Ascending aorta (tissue), 2 donors: Measurements from ENCODE around the gene RAB9B. TPM values are rescaled to one million over a fixed set of nuclear protein-coding genes. Genes with fewer than 3 reads are reported as not detected.
A peak's percentile ranks its signal among the peaks of the same experiment; 100 is the strongest.
"Not testable (repeated sequence)": the region's sequence is repeated elsewhere in the genome, so short reads cannot be mapped to it uniquely, and the experiment has no call there.

Experiments used
- DNase-seq, 2 donors: peaks; one replicate each; pipeline ENCODE4 v3.0.0-alpha.2; 2019; ENCODE audit warnings: low spot score in 2 of 2
- H3K27ac ChIP-seq, 2 donors: fragments of 200-600 bp; sonication (generic); one replicate each; pipeline ENCODE4 v1.5.1; 2016 to 2017; ENCODE audit warnings: mild to moderate bottlenecking in 1 of 2
- H3K27me3 ChIP-seq: fragments of 200-600 bp; sonication (generic); one replicate; pipeline ENCODE4 v1.5.1; 2017
- H3K36me3 ChIP-seq, 2 donors: fragments of 200-600 bp; sonication (generic); one replicate each; pipeline ENCODE4 v1.5.1; 2016
- H3K4me1 ChIP-seq, 2 donors: fragments of 200-600 bp; sonication (generic); one replicate each; pipeline ENCODE4 v1.5.1; 2016 to 2017; ENCODE audit warnings: mild to moderate bottlenecking in 1 of 2
- H3K4me3 ChIP-seq, 2 donors: fragments of 200-600 bp; sonication (generic); one replicate each; pipeline ENCODE4 v1.5.1; 2016 to 2017; ENCODE audit warnings: mild to moderate bottlenecking in 1 of 2
- H3K9me3 ChIP-seq, 2 donors: fragments of 200-600 bp; sonication (generic); one replicate each; pipeline ENCODE4 v1.5.1; 2016
- CTCF ChIP-seq, 3 experiments: fragments of 200-600 bp in 2 of 3; fragments of 450-650 bp in 1 of 3; sonication (generic) in 2 of 3; IDR thresholded peaks; one replicate each; pipeline ENCODE4 v1.5.1; 2016 to 2019; ENCODE audit warnings: antibody characterized with exemption in 3 of 3, mild to moderate bottlenecking in 1 of 3, moderate library complexity in 1 of 3
- intact Hi-C: fragments of 100-400 bp; cut with DNase I; formaldehyde crosslinking; loops from one replicate; pipeline ENCODE4 v1.15.1; 2023
- total RNA-seq: library from RNA; depleted of rRNA; stranded (reverse); fragments of >200 nt; gene quantifications from one replicate; pipeline ENCODE4 v1.1.0, GENCODE V29; 2016

Gene RAB9B
- total RNA-seq, 1 donor from 2014 or later: 0.43 TPM

DNA sequence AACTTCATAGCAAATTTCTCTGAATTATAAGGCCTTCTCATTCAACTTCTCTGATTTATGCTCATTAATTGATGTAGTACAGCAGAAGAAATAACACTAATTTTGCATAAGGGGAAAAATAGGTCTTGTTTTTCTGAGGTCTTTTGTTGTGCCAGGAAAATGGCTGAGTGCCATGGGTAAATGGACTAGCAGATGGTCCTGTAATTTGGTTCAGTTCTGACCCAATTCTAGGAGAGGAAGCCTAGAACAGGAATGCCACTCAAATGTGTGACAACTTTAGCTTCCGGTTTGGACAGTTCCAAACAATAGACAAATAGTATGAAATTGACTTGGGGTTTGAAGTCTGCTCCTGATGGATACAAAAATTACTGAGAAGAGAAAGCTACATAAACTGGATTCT is 6.2 kb downstream of the RAB9B start:
- DNase-seq: no peak
- no peak overlapping the region for H3K27ac ChIP-seq
- no peaks in the 10 kb centered on the region for H3K27me3 ChIP-seq
- H3K36me3 ChIP-seq: no peaks in the 10 kb centered on the region
- H3K4me3 ChIP-seq: no peak overlapping the region
- no peaks in the 10 kb centered on the region for H3K9me3 ChIP-seq
- H3K4me1 ChIP-seq: no peaks in the 10 kb centered on the region
- intact Hi-C loops: no loop called here
- TF ChIP-seq CTCF (IDR thresholded peaks at IDR 0.05): no peak

DNA sequence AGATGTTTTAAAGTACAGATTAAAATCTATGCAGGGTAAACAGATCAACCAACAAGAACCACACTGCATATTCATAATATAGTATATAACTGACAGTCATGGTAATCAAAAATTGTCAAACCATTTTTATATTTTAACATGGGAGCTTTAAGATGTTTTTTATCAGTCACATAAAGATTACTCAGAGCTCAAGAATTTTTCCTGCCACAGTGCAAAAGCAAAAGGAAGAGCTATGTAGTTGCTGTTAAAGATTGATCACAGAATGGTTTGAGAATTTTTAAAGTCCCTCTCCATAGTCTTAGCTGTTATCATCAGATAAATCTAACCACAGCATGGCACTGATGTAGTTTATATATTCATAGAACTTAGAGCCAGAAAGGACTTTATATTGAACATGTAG is 8.5 kb downstream of the RAB9B start:
- DNase-seq: no peak
- intact Hi-C loops: no loop called here
- TF ChIP-seq CTCF (IDR thresholded peaks at IDR 0.05): no peak
- H3K9me3 ChIP-seq: no peaks in the 10 kb centered on the region
- H3K27me3 ChIP-seq: no peaks in the 10 kb centered on the region
- no peak overlapping the region for H3K27ac ChIP-seq
- H3K4me1 ChIP-seq: no peaks in the 10 kb centered on the region
- H3K4me3 ChIP-seq: no peak overlapping the region
- no peaks in the 10 kb centered on the region for H3K36me3 ChIP-seq

- H3K4me3 ChIP-seq, H3K27me3 ChIP-seq, H3K4me1 ChIP-seq, DNase-seq, H3K27ac ChIP-seq, H3K36me3 ChIP-seq, H3K9me3 ChIP-seq, intact Hi-C loops: not testable (repeated sequence)
Measured at GRCh38 chrX:103820802-103821201, 11.3 kb downstream of the RAB9B start.

GRCh38 chrX:103818842-103819619 is 13.0 kb downstream of the RAB9B start:
- H3K27ac ChIP-seq: no peak overlapping the region
- H3K36me3 ChIP-seq: no peaks in the 10 kb centered on the region
- no peak for TF ChIP-seq CTCF (IDR thresholded peaks at IDR 0.05)
- intact Hi-C loops: loop anchor here (2.0 kb wide), 1 partner anchor 128 kb away; no protein-coding TSS in a partner anchor
- no peaks in the 10 kb centered on the region for H3K27me3 ChIP-seq
- no peaks in the 10 kb centered on the region for H3K4me1 ChIP-seq
- no peak overlapping the region for H3K4me3 ChIP-seq
- no peaks in the 10 kb centered on the region for H3K9me3 ChIP-seq
- no peak for DNase-seq

DNA sequence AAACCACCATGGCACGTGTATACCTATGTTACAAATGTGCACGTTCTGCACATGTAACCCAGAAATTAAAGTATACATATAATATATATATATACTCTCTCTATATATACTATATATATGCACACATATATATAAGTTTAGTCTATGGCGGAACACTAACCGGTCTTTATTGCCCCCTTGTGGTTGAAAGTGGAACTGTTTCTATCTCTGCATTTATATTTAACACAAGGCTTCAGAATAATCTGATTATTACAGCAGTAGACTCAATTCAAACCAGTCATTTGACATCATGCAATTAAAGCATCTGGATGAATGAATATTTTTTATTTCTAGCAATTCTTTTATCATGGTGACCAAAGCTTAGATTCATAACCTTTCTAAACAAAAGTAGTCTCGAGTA is 14.6 kb downstream of the RAB9B start:
- H3K9me3 ChIP-seq: no peaks in the 10 kb centered on the region
- TF ChIP-seq CTCF (IDR thresholded peaks at IDR 0.05): peak; percentile 15 to 82 (median 73)
- H3K27me3 ChIP-seq: no peaks in the 10 kb centered on the region
- intact Hi-C loops: loop anchor here (1.0 kb wide), 1 partner anchor 284 kb away; no protein-coding TSS in a partner anchor
- no peak for DNase-seq
- H3K36me3 ChIP-seq: no peaks in the 10 kb centered on the region
- H3K4me3 ChIP-seq: no peak overlapping the region
- no peaks in the 10 kb centered on the region for H3K4me1 ChIP-seq
- H3K27ac ChIP-seq: no peak overlapping the region

DNA sequence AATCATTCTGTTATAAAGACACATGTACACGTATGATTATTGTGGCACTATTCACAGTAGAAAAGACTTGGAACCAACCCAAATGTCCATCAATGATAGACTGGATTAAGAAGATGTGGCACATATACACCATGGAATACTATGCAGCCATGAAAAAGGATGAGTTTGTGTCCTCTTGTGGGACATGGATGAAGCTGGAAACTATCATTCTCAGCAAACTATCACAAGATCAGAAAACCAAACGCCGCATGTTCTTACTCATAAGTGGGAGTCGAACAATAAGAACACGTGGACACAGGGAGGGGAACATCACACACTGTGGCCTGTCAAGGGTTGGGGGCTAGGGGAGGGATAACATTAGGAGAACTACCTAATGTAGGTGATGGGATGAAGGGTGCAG is 15.0 kb downstream of the RAB9B start:
- H3K4me1 ChIP-seq, H3K9me3 ChIP-seq, H3K27ac ChIP-seq, H3K27me3 ChIP-seq, H3K36me3 ChIP-seq, H3K4me3 ChIP-seq, DNase-seq: not testable (repeated sequence)
- intact Hi-C loops: loop anchor here (1.0 kb wide), 1 partner anchor 284 kb away; no protein-coding TSS in a partner anchor
